K562 (cell line): Measurements from ENCODE around the gene HDAC7. TPM values are rescaled to one million over a fixed set of nuclear protein-coding genes. Genes with fewer than 3 reads are reported as not detected.

Experiments used
- ATAC-seq: fragments of 200-7000 bp; cut with Tn5 transposase; 3 replicates; pipeline ENCODE4 v1.9.1; 2020; ENCODE audit warnings: moderate library complexity
- BruUV-seq: library from RNA; stranded (reverse); fragments of 400-500 nt; replicated peaks from 2 replicates; lab custom pipeline; 2021; lab: Mats Ljungman, UMichigan
- CTCF ChIA-PET: fragments of 300-600 bp; formaldehyde crosslinking; extraction: SDS; loops from one replicate; lab custom pipeline; 2021; ENCODE audit warnings: low intra/inter-chr PET ratio; lab: Yijun Ruan, JAX
- POLR2A ChIA-PET: fragments of 300-600, 350-650 bp; sonication (Branson Sonifier 250); formaldehyde crosslinking; extraction: SDS; loops from one replicate; lab custom pipeline; 2021; ENCODE audit warnings: antibody characterized with exemption, inconsistent platforms; lab: Yijun Ruan, JAX
- DNase-seq, 4 experiments: peaks; one replicate each; pipeline versions ENCODE4 v3.0.0 to v3.0.0-alpha.2; 2011 to 2018; ENCODE audit warnings: low spot score in 3 of 4, mixed read lengths in 3 of 4; ENCODE audit errors: extremely low read depth in 1 of 4
- FAIRE-seq: peaks from 2 replicates; lab custom pipeline; 2011; peaks lifted over from hg19 to GRCh38; lab: Jason Lieb, UNC
- H2AFZ ChIP-seq: 2 replicates; pipeline ENCODE4 v1.6.0; 2011; ENCODE audit warnings: low read depth, low read length, control low read depth, inconsistent platforms
- H3K27ac ChIP-seq: fragments of 200-600 bp; 3 replicates; pipeline ENCODE4 v1.8.0; 2011; ENCODE audit warnings: low read depth, mild to moderate bottlenecking, control low read depth, inconsistent platforms, low read length, moderate library complexity, mixed read lengths; ENCODE audit errors: extremely low read depth
- H3K27me3 ChIP-seq, 2 experiments: fragments of 300-600 bp in 1 of 2; 2 replicates in 1 of 2; 3 replicates in 1 of 2; pipeline versions ENCODE4 v1.6.0 to v1.8.0; 2011; ENCODE audit warnings: inconsistent platforms in 2 of 2, low read length in 2 of 2, mild to moderate bottlenecking in 1 of 2, mixed read lengths in 1 of 2, moderate library complexity in 1 of 2; ENCODE audit not compliant: control insufficient read depth in 2 of 2, insufficient read depth in 2 of 2
- H3K36me3 ChIP-seq: fragments of 300-600 bp; 3 replicates; pipeline ENCODE4 v1.8.0; 2011; ENCODE audit warnings: mild to moderate bottlenecking, low read length, inconsistent platforms; ENCODE audit not compliant: control insufficient read depth, insufficient read depth
- H3K4me1 ChIP-seq, 2 experiments: fragments of 200-600 bp in 1 of 2; replicated peaks in 1 of 2; 2 replicates in 1 of 2; 3 replicates in 1 of 2; pipeline versions ENCODE4 v1.5.1 to v1.8.0; 2011; ENCODE audit warnings: inconsistent platforms in 2 of 2, low read length in 2 of 2, mild to moderate bottlenecking in 1 of 2, mixed read lengths in 1 of 2, moderate library complexity in 1 of 2; ENCODE audit not compliant: control insufficient read depth in 2 of 2, insufficient read depth in 2 of 2
- H3K4me2 ChIP-seq: 2 replicates; pipeline ENCODE4 v1.6.1; 2011; ENCODE audit warnings: low read length, control low read depth, inconsistent platforms, mixed read lengths; ENCODE audit not compliant: insufficient read depth
- H3K4me3 ChIP-seq: fragments of 200-600 bp; sonication (generic), shearing (Covaris generic); 2 replicates; pipeline ENCODE4 v1.5.1; 2016; ENCODE audit warnings: control low read depth, inconsistent platforms
- H3K79me2 ChIP-seq: fragments of 200-600 bp; 3 replicates; pipeline ENCODE4 v1.8.0; 2011; ENCODE audit warnings: low read length, inconsistent platforms; ENCODE audit not compliant: control insufficient read depth, insufficient read depth
- H3K9ac ChIP-seq, 2 experiments: 2 replicates each; pipeline versions ENCODE4 v1.6.0 to v1.6.1; 2011; ENCODE audit warnings: low read depth in 2 of 2, low read length in 2 of 2, control low read depth in 1 of 2, inconsistent platforms in 1 of 2, mild to moderate bottlenecking in 1 of 2, mixed read lengths in 1 of 2; ENCODE audit not compliant: insufficient read depth in 1 of 2
- H3K9me1 ChIP-seq: one replicate; pipeline ENCODE4 v1.6.0; 2011; ENCODE audit warnings: inconsistent platforms, mild to moderate bottlenecking, low read length, moderate library complexity; ENCODE audit not compliant: control insufficient read depth, insufficient read depth
- H3K9me3 ChIP-seq: replicated peaks from 2 replicates; pipeline ENCODE4 v1.5.1; 2011; ENCODE audit warnings: low read depth, low read length, inconsistent platforms; ENCODE audit not compliant: control insufficient read depth, insufficient read depth
- H4K20me1 ChIP-seq: replicated peaks from 2 replicates; pipeline ENCODE4 v1.6.1; 2011; ENCODE audit warnings: low read length, inconsistent platforms, mixed read lengths; ENCODE audit not compliant: control insufficient read depth, insufficient read depth
- ATF1 ChIP-seq, 2 experiments: fragments of 450-650 bp in 1 of 2; IDR thresholded peaks; 2 replicates each; pipeline ENCODE4 v1.6.1; 2016; ENCODE audit warnings: missing compliant biosample characterization in 1 of 2, missing genetic modification characterization in 1 of 2
- CREBBP ChIP-seq: IDR thresholded peaks from one replicate; pipeline ENCODE4 v1.6.1; 2012; ENCODE audit warnings: low read depth, mild to moderate bottlenecking, control low read depth, inconsistent platforms, low read length
- ILK ChIP-seq: fragments of 450-650 bp; IDR thresholded peaks from 2 replicates; pipeline ENCODE4 v1.6.1; 2016; ENCODE audit warnings: missing genetic modification characterization, low read depth, mild to moderate bottlenecking, missing compliant biosample characterization, moderate library complexity, borderline replicate concordance
- POLR2AphosphoS2 ChIP-seq: IDR thresholded peaks from 2 replicates; pipeline ENCODE4 v1.6.1; 2012; ENCODE audit warnings: low read length, improper control_type of control experiment
- POLR2G ChIP-seq: fragments of 200-400 bp; formaldehyde crosslinking; IDR thresholded peaks from 2 replicates; pipeline ENCODE4 v1.6.1; 2017; ENCODE audit warnings: low read depth, mild to moderate bottlenecking, antibody characterized with exemption, low read length, moderate library complexity
- PPARD ChIP-seq: fragments of 250-450 bp; sonication (Bioruptor Pico); IDR thresholded peaks from 2 replicates; pipeline ENCODE4 v1.8.0; 2022; ENCODE audit warnings: inconsistent platforms, mild to moderate bottlenecking, moderate library complexity
- RBFOX2 ChIP-seq: fragments of 200-400 bp; formaldehyde crosslinking; IDR thresholded peaks from 2 replicates; pipeline ENCODE4 v1.6.1; 2017; ENCODE audit warnings: low read depth, mild to moderate bottlenecking, low read length, moderate library complexity
- TSC22D4 ChIP-seq: fragments of 450-650 bp; IDR thresholded peaks from 2 replicates; pipeline ENCODE4 v1.6.1; 2016; ENCODE audit warnings: missing genetic modification characterization, missing biosample characterization, control low read depth
- ZFP36 ChIP-seq: fragments of 150-350 bp; IDR thresholded peaks from 2 replicates; pipeline ENCODE4 v1.6.1; 2018; ENCODE audit warnings: low read length, low read depth; ENCODE audit not compliant: partially characterized antibody
- ZNF165 ChIP-seq: fragments of 250-450 bp; sonication (Bioruptor Pico); IDR thresholded peaks from 2 replicates; pipeline ENCODE4 v1.4.0; 2020; ENCODE audit warnings: borderline replicate concordance
- ZNF316 ChIP-seq: fragments of 450-650 bp; IDR thresholded peaks from 2 replicates; pipeline ENCODE4 v1.6.1; 2016
- WGBS: fragments of 100-300 bp; shearing (Covaris generic); methylation state at CpG from one replicate; pipeline ENCODE4 v1.1.6; 2016; ENCODE audit warnings: low coverage, mixed read lengths; ENCODE audit not compliant: insufficient coverage; ENCODE audit errors: missing lambda C conversion rate; 5-methylcytosine and 5-hydroxymethylcytosine counted together
- in situ Hi-C: fragments of 300-500 bp; cut with MboI; formaldehyde crosslinking; loops from 4 replicates; pipeline ENCODE4 v1.15.0; 2018; ENCODE audit warnings: inconsistent platforms, mixed read lengths
- intact Hi-C: fragments of 100-400 bp; cut with micrococcal nuclease; formaldehyde crosslinking; loops from 2 replicates; pipeline ENCODE4 v1.14.2; 2022
- polyA plus RNA-seq, 8 experiments: library from polyadenylated mRNA; depleted of rRNA in 4 of 8; stranded (reverse) in 5 of 8; unstranded in 3 of 8; fragments of >200 nt; fragmentation: Nextera tagmentation in 2 of 8; fragmentation: Illumina TruSeq in 1 of 8; extraction: Ambion mirVana in 2 of 8; extraction: Trizol in 1 of 8; gene quantifications; 2 replicates each; pipeline versions ENCODE4 v1.2.1 to v1.2.3, GENCODE V29; 2011 to 2014; ENCODE audit warnings: inconsistent platforms in 1 of 8, missing spikeins in 1 of 8
- total RNA-seq, 7 experiments: library from RNA; depleted of rRNA in 6 of 7; stranded (reverse); fragments of >200 nt in 6 of 7; fragmentation: Illumina TruSeq in 2 of 7; extraction: Trizol in 2 of 7; gene quantifications; 2 replicates each; pipeline versions ENCODE4 v1.2.1 to v1.2.3, GENCODE V29; 2011 to 2021; ENCODE audit warnings: low replicate concordance in 1 of 7

The HDAC7 gene
- total and polyA plus RNA-seq, 9 of the 15 experiments (the other 6 are each of a cell fraction or from before 2014, with no cell fraction given) = 2.5 to 129 (median 31.1) TPM

- Histone ChIP-seq H3K27ac (peak overlapping the region; percentile 32; the same call in 1 of the 3 replicates), H3K9me1 (no peaks in the 10 kb centered on the region), H3K79me2 (no peaks in the 10 kb centered on the region; the same call in 2 of the 3 replicates), H3K9me3 (no peaks in the 10 kb centered on the region), H3K36me3 (peaks cover 100% of the 10 kb centered on the region; the same call in 2 of the 3 replicates), H3K9ac (peak overlapping the region in 1 of 2 experiments; percentile 69; a peak in 2 of 4 replicates), H3K4me3 (no peak overlapping the region), H4K20me1 (peaks cover 13% of the 10 kb centered on the region; the same call in 1 of the 2 replicates), H3K4me1 (peaks cover 0 to 36% of the 10 kb centered on the region in 2 experiments; a peak in 4 of 5 replicates), H2AFZ (no peak overlapping the region), H3K4me2 (no peak overlapping the region), H3K27me3 (no peaks in the 10 kb centered on the region)
- in situ Hi-C loops = loop anchor here (5.0 kb wide), 1 partner anchor 51 kb away; no protein-coding TSS in a partner anchor
- DNase-seq (no peak), FAIRE-seq (no peak), ATAC-seq (no peak)
- no TSS peak for BruUV-seq
- intact Hi-C loops = no loop called here
- ChIA-PET CTCF (no interaction called here), POLR2A (interaction anchor here (0.6 to 5.5 kb wide), 5 partner anchors 8 to 41 kb away, joined by 3 to 38 read pairs (median 7); no protein-coding TSS in a partner anchor)
- no peak for TF ChIP-seq TSC22D4 (tag)
- no peak for TF ChIP-seq CREBBP
- TF ChIP-seq POLR2G = peak; percentile 64
- 0 out of 2 replicates have a peak, but pooled peaks have one; percentile 27 for TF ChIP-seq POLR2AphosphoS2
- no peak for TF ChIP-seq ZNF165 (CRISPR knock-in tag)
- TF ChIP-seq PPARD = no peak
- TF ChIP-seq ATF1 (CRISPR knock-in tag; IDR thresholded peaks at IDR 0.05) = no peak
- no peak for TF ChIP-seq ATF1 (tag; IDR thresholded peaks at IDR 0.05)
- TF ChIP-seq ZNF316 = no peak
- no peak for TF ChIP-seq ILK (tag)
- TF ChIP-seq ZFP36 = peak; percentile 22
- 0 out of 2 replicates have a peak, but pooled peaks have one; percentile 4 for TF ChIP-seq RBFOX2
- 84% methylated on average over 11 of the region's 11 CpGs for WGBS
These were observed 33.6 kb downstream of the HDAC7 start for GRCh38 chr12:47785887-47786661.
